ENCODE measurements around the gene LGI4. TPM values are rescaled to one million over a fixed set of nuclear protein-coding genes. Genes with fewer than 3 reads are reported as not detected.
A peak's percentile ranks its signal among the peaks of the same experiment; 100 is the strongest.
"Not testable (repeated sequence)": the region's sequence is repeated elsewhere in the genome, so short reads cannot be mapped to it uniquely, and the experiment has no call there.

LGI4 gene
- total RNA-seq, 2 experiments from 2014 or later = 0.55 to 0.68 TPM

GRCh38 chr19:35156673-35157014 is 21.8 kb upstream of the LGI4 start:
- ChIA-PET CTCF (interaction anchor here (0.7 to 0.8 kb wide), 3 partner anchors 15 to 504 kb away, joined by 3 to 4 read pairs (median 3); no protein-coding TSS in a partner anchor), POLR2A (interaction anchor here (1.0 to 10.6 kb wide), 5 partner anchors 8 to 56 kb away, joined by 3 to 106 read pairs (median 4); no protein-coding TSS in a partner anchor)
- DNase-seq = no peak
- Mint-ChIP-seq H3K36me3 (ENCODE audit: low read depth) (peaks cover 76% of the 10 kb centered on the region), H3K4me3 (peak overlapping the region; percentile 100), H3K27me3 (peaks cover 4% of the 10 kb centered on the region), H3K27ac (peak overlapping the region; percentile 97), H3K4me1 (peaks cover 60% of the 10 kb centered on the region), H3K9me3 (peaks cover 9% of the 10 kb centered on the region)

GRCh38 chr19:35155981-35156672 is 21.3 kb upstream of the LGI4 start:
- CTCF ChIA-PET = interaction anchor here (0.7 to 0.8 kb wide), 3 partner anchors 14 to 504 kb away, joined by 3 to 4 read pairs (median 3); no protein-coding TSS in a partner anchor
- Mint-ChIP-seq H3K4me3 (peak overlapping the region; percentile 100), H3K27ac (peak overlapping the region; percentile 97), H3K27me3 (peaks cover 4% of the 10 kb centered on the region), H3K9me3 (peaks cover 4% of the 10 kb centered on the region), H3K4me1 (peaks cover 55% of the 10 kb centered on the region), H3K36me3 (ENCODE audit: low read depth) (peaks cover 70% of the 10 kb centered on the region)
- POLR2A ChIA-PET = interaction anchor here (1.0 to 10.6 kb wide), 8 partner anchors 14 to 110 kb away, joined by 3 to 106 read pairs (median 30); partner anchors contain the start of gene FXYD7
- no peak for DNase-seq

DNA sequence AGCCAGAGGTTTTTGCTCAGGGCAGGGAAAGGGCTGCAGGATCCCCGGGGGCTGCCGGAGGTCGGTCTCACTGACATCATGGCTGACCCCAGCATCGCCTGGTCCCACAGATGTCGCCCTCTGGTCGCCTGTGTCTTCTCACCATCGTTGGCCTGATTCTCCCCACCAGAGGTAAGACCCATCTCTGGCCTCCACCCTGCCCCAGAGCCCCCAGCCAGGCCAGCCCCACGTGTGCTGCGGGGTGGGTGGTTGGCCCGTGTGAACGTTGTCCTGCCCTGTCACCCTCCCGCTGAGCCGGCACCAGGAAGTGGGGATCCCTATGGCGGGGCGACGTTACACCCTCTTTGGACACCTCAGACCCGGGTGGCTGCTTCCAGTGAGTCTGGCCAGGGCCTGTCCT is 20.6 kb upstream of the LGI4 start:
- Mint-ChIP-seq H3K36me3 (ENCODE audit: low read depth) (peaks cover 64% of the 10 kb centered on the region), H3K4me3 (peak overlapping the region; percentile 100), H3K27me3 (peaks cover 4% of the 10 kb centered on the region), H3K4me1 (peaks cover 57% of the 10 kb centered on the region), H3K9me3 (peaks cover 2% of the 10 kb centered on the region), H3K27ac (peak overlapping the region; percentile 97)
- DNase-seq = peak; percentile 43
- ChIA-PET CTCF (no interaction called here), POLR2A (interaction anchor here (3.1 to 10.6 kb wide), 6 partner anchors 13 to 111 kb away, joined by 15 to 106 read pairs (median 36); partner anchors contain the start of gene FXYD7)

DNA sequence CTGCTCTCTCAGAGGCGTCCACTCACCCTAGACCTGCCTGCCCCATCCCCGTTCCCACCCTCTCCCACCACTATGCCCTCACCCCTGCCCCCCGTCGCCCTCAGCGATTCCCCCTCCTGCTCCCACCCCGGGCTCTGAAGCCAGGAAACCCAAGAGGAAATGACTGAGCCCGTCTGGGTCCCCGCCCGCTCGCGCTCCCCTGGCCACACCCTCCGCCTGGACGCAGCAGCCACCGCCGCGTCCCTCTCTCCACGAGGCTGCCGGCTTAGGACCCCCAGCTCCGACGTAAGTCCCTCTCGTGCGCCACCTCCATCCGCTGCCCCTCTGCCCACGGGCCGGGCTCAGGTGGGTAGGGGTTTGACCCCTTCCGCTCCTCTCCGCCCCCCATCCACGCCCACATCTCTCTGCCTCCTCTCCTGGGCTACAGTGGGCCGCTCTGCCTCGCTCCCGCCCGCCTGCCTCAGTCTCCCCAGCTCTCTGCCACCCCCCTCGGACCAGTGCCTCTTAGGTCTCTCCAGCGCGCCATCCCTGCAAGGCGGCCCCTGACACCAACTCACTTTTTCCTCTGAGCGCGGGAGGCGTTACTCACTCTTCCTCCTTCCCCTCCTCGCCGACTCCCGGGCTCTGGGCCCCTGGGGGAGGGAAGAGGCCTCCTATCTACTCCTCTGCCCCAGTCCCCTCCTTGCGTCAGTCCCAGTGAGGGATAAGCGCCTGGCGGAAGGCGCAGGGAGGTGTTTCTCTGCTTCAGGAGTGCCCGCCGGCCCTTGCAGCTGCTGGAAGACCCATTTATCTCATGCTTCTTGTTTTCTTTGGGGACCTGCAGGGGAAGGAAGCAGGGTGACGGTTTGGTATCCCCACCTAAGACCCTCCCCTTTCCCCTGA is 19.9 kb upstream of the LGI4 start, which contains the start of gene FXYD5:
Gene FXYD5 (plus strand): TSS at position 211 of the 882 bp plus-strand sequence. CDS start 816 bp downstream, outside the sequence.
- Mint-ChIP-seq H3K27me3 (peaks cover 4% of the 10 kb centered on the region), H3K36me3 (ENCODE audit: low read depth) (peaks cover 57% of the 10 kb centered on the region), H3K4me1 (peaks cover 57% of the 10 kb centered on the region), H3K4me3 (peak within 1 kb of the TSS; percentile 100), H3K9me3 (peaks cover 2% of the 10 kb centered on the region), H3K27ac (peak within 1 kb of the TSS; percentile 97)
- POLR2A ChIA-PET = interaction anchor here (0.8 to 10.6 kb wide), 14 partner anchors 8 to 725 kb away, joined by 3 to 106 read pairs (median 8); partner anchors contain the start of genes FXYD7 and USF2
- CTCF ChIA-PET = interaction anchor here (0.6 to 4.9 kb wide), 28 partner anchors 8 to 1978 kb away, joined by 3 to 47 read pairs (median 4); partner anchors contain the start of genes FXYD3 and FXYD7
- peak; percentile 76 for DNase-seq

- H3K27me3 Mint-ChIP-seq = peaks cover 4% of the 10 kb centered on the region
- peaks cover 50% of the 10 kb centered on the region for H3K4me1 Mint-ChIP-seq
- peak overlapping the region; percentile 97 for H3K27ac Mint-ChIP-seq
- ChIA-PET POLR2A (interaction anchor here (0.8 to 10.6 kb wide), 15 partner anchors 9 to 724 kb away, joined by 3 to 106 read pairs (median 4); partner anchors contain the start of genes FXYD7 and USF2), CTCF (interaction anchor here (0.6 to 4.9 kb wide), 28 partner anchors 8 to 1335 kb away, joined by 3 to 47 read pairs (median 3); partner anchors contain the start of genes FXYD3 and FXYD7)
- no peaks in the 10 kb centered on the region for H3K9me3 Mint-ChIP-seq
- peaks cover 48% of the 10 kb centered on the region for H3K36me3 Mint-ChIP-seq (ENCODE audit: low read depth)
- peak overlapping the region; percentile 100 for H3K4me3 Mint-ChIP-seq
- DNase-seq = peak; percentile 80
These were observed 19.1 kb upstream of the LGI4 start for GRCh38 chr19:35153701-35154524.

- Mint-ChIP-seq H3K36me3 (ENCODE audit: low read depth) (peaks cover 40% of the 10 kb centered on the region), H3K4me3 (peak overlapping the region; percentile 100), H3K4me1 (peaks cover 43% of the 10 kb centered on the region)
- CTCF ChIA-PET = interaction anchor here (1.0 to 4.9 kb wide), 12 partner anchors 7 to 117 kb away, joined by 3 to 47 read pairs (median 6); partner anchors contain the start of genes FXYD3 and FXYD7
- H3K27me3 Mint-ChIP-seq, DNase-seq, H3K27ac Mint-ChIP-seq, H3K9me3 Mint-ChIP-seq: not testable (repeated sequence)
- POLR2A ChIA-PET = interaction anchor here (0.9 to 10.6 kb wide), 8 partner anchors 11 to 116 kb away, joined by 3 to 106 read pairs (median 30); partner anchors contain the start of genes FXYD7 and USF2
These were observed 18.3 kb upstream of the LGI4 start for GRCh38 chr19:35153129-35153522.

GRCh38 chr19:35151273-35152065 is 16.6 kb upstream of the LGI4 start:
- Mint-ChIP-seq H3K4me3 (no peak overlapping the region), H3K36me3 (ENCODE audit: low read depth) (peaks cover 24% of the 10 kb centered on the region), H3K27ac (no peak overlapping the region), H3K27me3 (peaks cover 4% of the 10 kb centered on the region), H3K9me3 (no peaks in the 10 kb centered on the region), H3K4me1 (peaks cover 28% of the 10 kb centered on the region)
- no peak for DNase-seq
- CTCF ChIA-PET = interaction anchor here (0.5 to 4.9 kb wide), 3 partner anchors 10 to 65 kb away, joined by 3 to 47 read pairs (median 4); no protein-coding TSS in a partner anchor
- POLR2A ChIA-PET = interaction anchor here (4.3 kb wide), 1 partner anchor 55 kb away, joined by 33 read pairs; no protein-coding TSS in a partner anchor

- H3K9me3 Mint-ChIP-seq = no peaks in the 10 kb centered on the region
- ChIA-PET CTCF (interaction anchor here (1.2 to 4.9 kb wide), 2 partner anchors 9 to 13 kb away, joined by 3 to 47 read pairs; no protein-coding TSS in a partner anchor), POLR2A (no interaction called here)
- H3K27ac Mint-ChIP-seq = no peak overlapping the region
- H3K36me3 Mint-ChIP-seq (ENCODE audit: low read depth) = peaks cover 14% of the 10 kb centered on the region
- H3K4me1 Mint-ChIP-seq = peaks cover 19% of the 10 kb centered on the region
- no peak overlapping the region for H3K4me3 Mint-ChIP-seq
- no peak for DNase-seq
- H3K27me3 Mint-ChIP-seq = peaks cover 4% of the 10 kb centered on the region
These were observed 15.6 kb upstream of the LGI4 start for GRCh38 chr19:35150445-35150844.

- peaks cover 28% of the 10 kb centered on the region for H3K4me1 Mint-ChIP-seq
- peaks cover 8% of the 10 kb centered on the region for H3K27me3 Mint-ChIP-seq
- no peak for DNase-seq
- no peaks in the 10 kb centered on the region for H3K9me3 Mint-ChIP-seq
- CTCF ChIA-PET = interaction anchor here (1.2 kb wide), 1 partner anchor 12 kb away, joined by 3 read pairs; no protein-coding TSS in a partner anchor
- H3K4me3 Mint-ChIP-seq = no peak overlapping the region
- no peak overlapping the region for H3K27ac Mint-ChIP-seq
- peaks cover 4% of the 10 kb centered on the region for H3K36me3 Mint-ChIP-seq (ENCODE audit: low read depth)
- POLR2A ChIA-PET = interaction anchor here (0.6 to 0.7 kb wide), 2 partner anchors 8 to 57 kb away, joined by 3 read pairs; no protein-coding TSS in a partner anchor
These were observed 14.6 kb upstream of the LGI4 start for GRCh38 chr19:35149463-35149862.

DNA sequence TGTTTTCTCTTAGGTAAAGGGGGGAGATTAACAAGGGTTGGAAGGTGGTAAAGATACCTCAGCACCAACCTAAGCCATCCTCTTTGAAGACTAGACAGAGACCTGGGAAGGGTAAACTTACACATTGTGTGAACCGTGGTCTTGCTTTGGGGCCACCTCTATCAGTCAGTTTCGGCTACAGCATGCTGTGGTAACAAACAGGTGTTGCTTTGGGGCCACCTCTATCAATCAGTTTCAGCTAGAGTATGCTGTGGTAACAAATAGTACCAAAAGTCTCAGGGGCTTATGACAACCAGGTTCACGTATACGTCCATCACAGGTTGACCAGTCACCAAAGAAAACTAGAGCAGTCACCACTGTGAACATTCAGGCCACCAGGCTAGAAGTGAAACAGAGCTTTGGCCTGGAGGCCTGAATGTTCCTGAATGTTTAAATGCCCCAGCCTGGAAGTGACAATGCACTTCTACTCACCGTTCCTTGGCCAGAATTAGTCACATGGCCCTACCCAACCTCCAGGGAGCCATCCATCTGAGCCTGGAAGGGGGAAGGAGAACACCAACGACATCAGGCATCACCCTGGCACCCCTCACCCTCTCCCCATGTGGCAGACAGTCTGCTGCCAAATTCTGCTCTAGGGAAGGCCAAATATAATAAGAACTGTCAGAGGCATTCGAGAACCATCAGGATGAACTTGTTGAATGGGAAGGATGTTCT is 12.0 kb upstream of the LGI4 start:
- CTCF ChIA-PET = interaction anchor here (1.7 to 2.0 kb wide), 3 partner anchors 7 to 67 kb away, joined by 3 to 9 read pairs (median 6); partner anchors contain the start of genes FXYD5 and LGI4
- H3K4me3 Mint-ChIP-seq = no peak overlapping the region
- no peak for DNase-seq
- H3K27ac Mint-ChIP-seq = no peak overlapping the region
- no peaks in the 10 kb centered on the region for H3K9me3 Mint-ChIP-seq
- H3K4me1 Mint-ChIP-seq = peaks cover 28% of the 10 kb centered on the region
- no peaks in the 10 kb centered on the region for H3K36me3 Mint-ChIP-seq (ENCODE audit: low read depth)
- peaks cover 16% of the 10 kb centered on the region for H3K27me3 Mint-ChIP-seq
- POLR2A ChIA-PET = no interaction called here
